Stimulated activated CD8-positive, alpha-beta memory T cell treated with anti-CD3 and anti-CD28 coated beads, Interleukin-15, amount 100 ng/mL, for 1 hour (primary cell): ENCODE measurements around the gene KLK8.

Experiments used
- DNase-seq: peaks from one replicate; pipeline ENCODE4 v3.0.0-alpha.2; 2020; ENCODE audit warnings: low read depth

Gene KLK8

GRCh38 chr19:51001515-51001914 lies at the start of gene KLK8:
TSS of gene KLK8 (minus strand) at chr19:51001604. CDS start at chr19:51001167, 437 bp downstream.
- no peak for DNase-seq

- no peak for DNase-seq
These were observed 45.6 kb upstream of the KLK8 start for GRCh38 chr19:51047031-51047335.

GRCh38 chr19:51044327-51044726 lies 42.9 kb upstream of the KLK8 start:
- no peak for DNase-seq

- DNase-seq, result no peak
These were observed 42.1 kb upstream of the KLK8 start for GRCh38 chr19:51043497-51043896.

- no peak for DNase-seq
These were observed 38.7 kb upstream of the KLK8 start for GRCh38 chr19:51040151-51040550.

GRCh38 chr19:51036519-51036918 lies 35.1 kb upstream of the KLK8 start:
- DNase-seq, result no peak

GRCh38 chr19:51034704-51035103 lies 33.3 kb upstream of the KLK8 start, which contains the start of gene KLK12:
TSS of gene KLK12 (minus strand) at chr19:51035002. CDS start at chr19:51034621, 381 bp downstream.
- DNase-seq, result no peak

GRCh38 chr19:51031880-51032225 lies 30.4 kb upstream of the KLK8 start:
- DNase-seq, result no peak

- no peak for DNase-seq
These were observed 29.9 kb upstream of the KLK8 start for GRCh38 chr19:51031220-51031879.

- DNase-seq, result no peak
These were observed 29.2 kb upstream of the KLK8 start for GRCh38 chr19:51030631-51031030.

GRCh38 chr19:51029718-51030117 lies 28.3 kb upstream of the KLK8 start:
- DNase-seq, result no peak

GRCh38 chr19:51027873-51028272 lies 26.5 kb upstream of the KLK8 start:
- DNase-seq, result no peak

GRCh38 chr19:51027126-51027806 lies 25.9 kb upstream of the KLK8 start:
- DNase-seq, result no peak

GRCh38 chr19:51026554-51026831 lies 25.1 kb upstream of the KLK8 start, which contains the start of gene KLK11:
TSS of gene KLK11 (minus strand) at chr19:51026616. CDS start at chr19:51025631, 985 bp downstream.
- DNase-seq, result no peak

- DNase-seq, result no peak
These were observed 24.6 kb upstream of the KLK8 start for GRCh38 chr19:51025809-51026553.

GRCh38 chr19:51025401-51025800 lies 24.0 kb upstream of the KLK8 start:
- DNase-seq, result no peak

- no peak for DNase-seq
These were observed 23.5 kb upstream of the KLK8 start for GRCh38 chr19:51024924-51025323.

GRCh38 chr19:51023946-51024345 lies 22.5 kb upstream of the KLK8 start:
- no peak for DNase-seq

GRCh38 chr19:51022526-51022925 lies 21.1 kb upstream of the KLK8 start:
- DNase-seq, result no peak

GRCh38 chr19:51020988-51021651 lies 19.7 kb upstream of the KLK8 start:
- no peak for DNase-seq

- DNase-seq, result no peak
These were observed 18.1 kb upstream of the KLK8 start, which contains the start of gene KLK10 for GRCh38 chr19:51019544-51019925. TSS of gene KLK10 (minus strand) at chr19:51019709. CDS start at chr19:51019130, 579 bp downstream.

- no peak for DNase-seq
These were observed 17.5 kb upstream of the KLK8 start for GRCh38 chr19:51018745-51019543.
